HEK293 (cell line): ENCODE data around the gene LKAAEAR1.

Source experiments
- CTCF ChIA-PET: fragments of 350-600 bp; formaldehyde crosslinking; extraction: SDS; loops from one replicate; lab custom pipeline; 2021; ENCODE audit warnings: antibody characterized with exemption; lab: Yijun Ruan, JAX
- POLR2A ChIA-PET: fragments of 300-600 bp; formaldehyde crosslinking; extraction: SDS; loops from one replicate; lab custom pipeline; 2020; ENCODE audit warnings: antibody characterized with exemption, inconsistent platforms; lab: Yijun Ruan, JAX
- H3K27ac ChIP-seq: fragments of 200-500 bp; sonication (Bioruptor generic); 2 replicates; pipeline ENCODE4 v1.5.1; 2014; ENCODE audit warnings: low read depth, low read length, control low read depth, inconsistent platforms; ENCODE audit errors: extremely low read depth
- H3K36me3 ChIP-seq, 2 experiments: fragments of 200-500 bp in 1 of 2; sonication (Bioruptor generic) in 1 of 2; 1 replicate in 1 of 2; 2 replicates in 1 of 2; pipeline ENCODE4 v1.5.1; 2014 to 2017; ENCODE audit warnings: inconsistent platforms in 2 of 2, low read length in 2 of 2; ENCODE audit not compliant: control insufficient read depth in 2 of 2, insufficient read depth in 1 of 2
- H3K4me1 ChIP-seq: fragments of 200-500 bp; sonication (Bioruptor generic); 2 replicates; pipeline ENCODE4 v1.5.1; 2014; ENCODE audit warnings: mild to moderate bottlenecking, low read length, inconsistent platforms; ENCODE audit not compliant: control insufficient read depth, insufficient read depth
- H3K4me3 ChIP-seq: 2 replicates; pipeline ENCODE4 v1.5.1; 2011; ENCODE audit warnings: low read depth, mild to moderate bottlenecking, control low read depth, low read length, moderate library complexity
- H3K9me3 ChIP-seq: fragments of 200-500 bp; sonication (Bioruptor generic); 2 replicates; pipeline ENCODE4 v1.5.1; 2014; ENCODE audit warnings: low read depth, low read length, inconsistent platforms; ENCODE audit not compliant: control insufficient read depth, insufficient read depth
- GLIS2 ChIP-seq: fragments of 450-650 bp; formaldehyde crosslinking; IDR thresholded peaks from 2 replicates; pipeline ENCODE4 v1.5.1; 2016; ENCODE audit warnings: missing biosample characterization, missing genetic modification characterization
- KLF1 ChIP-seq: fragments of 450-650 bp; formaldehyde crosslinking; IDR thresholded peaks from 2 replicates; pipeline ENCODE4 v1.5.1; 2016; ENCODE audit warnings: missing biosample characterization, missing genetic modification characterization
- KLF10 ChIP-seq: fragments of 450-650 bp; IDR thresholded peaks from 2 replicates; pipeline ENCODE4 v1.5.1; 2018; ENCODE audit warnings: missing biosample characterization, mild to moderate bottlenecking, missing genetic modification characterization
- KLF17 ChIP-seq: fragments of 450-650 bp; formaldehyde crosslinking; IDR thresholded peaks from 2 replicates; pipeline ENCODE4 v1.5.1; 2016; ENCODE audit warnings: missing biosample characterization, missing genetic modification characterization
- OSR2 ChIP-seq: fragments of 450-650 bp; formaldehyde crosslinking; IDR thresholded peaks from 2 replicates; pipeline ENCODE4 v1.5.1; 2016; ENCODE audit warnings: missing biosample characterization, missing genetic modification characterization
- PBX3 ChIP-seq: sonication (generic); formaldehyde crosslinking; IDR thresholded peaks from 2 replicates; pipeline ENCODE4 v1.8.1; 2022; ENCODE audit warnings: mild to moderate bottlenecking, moderate library complexity, missing genetic modification reagents
- SCRT1 ChIP-seq: fragments of 450-650 bp; formaldehyde crosslinking; IDR thresholded peaks from 2 replicates; pipeline ENCODE4 v1.5.1; 2016; ENCODE audit warnings: missing biosample characterization, missing genetic modification characterization, borderline replicate concordance
- SCRT2 ChIP-seq: fragments of 450-650 bp; formaldehyde crosslinking; IDR thresholded peaks from 2 replicates; pipeline ENCODE4 v1.5.1; 2016; ENCODE audit warnings: missing biosample characterization, missing genetic modification characterization
- SP3 ChIP-seq: fragments of 450-650 bp; formaldehyde crosslinking; IDR thresholded peaks from 2 replicates; pipeline ENCODE4 v1.5.1; 2016; ENCODE audit warnings: missing biosample characterization, missing genetic modification characterization
- TSHZ1 ChIP-seq: fragments of 450-650 bp; formaldehyde crosslinking; IDR thresholded peaks from 2 replicates; pipeline ENCODE4 v1.5.1; 2016; ENCODE audit warnings: missing biosample characterization, missing genetic modification characterization, borderline replicate concordance
- ZIC2 ChIP-seq: fragments of 450-650 bp; formaldehyde crosslinking; IDR thresholded peaks from 2 replicates; pipeline ENCODE4 v1.5.1; 2016; ENCODE audit warnings: missing biosample characterization, missing genetic modification characterization
- ZNF10 ChIP-seq: fragments of 450-650 bp; formaldehyde crosslinking; IDR thresholded peaks from 2 replicates; pipeline ENCODE4 v1.5.1; 2017; ENCODE audit warnings: missing biosample characterization, missing genetic modification characterization
- ZNF114 ChIP-seq: fragments of 450-650 bp; formaldehyde crosslinking; IDR thresholded peaks from 2 replicates; pipeline ENCODE4 v1.5.0; 2017; ENCODE audit warnings: missing biosample characterization, missing genetic modification characterization
- ZNF155 ChIP-seq: fragments of 450-650 bp; formaldehyde crosslinking; IDR thresholded peaks from 2 replicates; pipeline ENCODE4 v1.5.1; 2016; ENCODE audit warnings: missing biosample characterization, missing genetic modification characterization
- ZNF175 ChIP-seq: fragments of 450-650 bp; formaldehyde crosslinking; IDR thresholded peaks from 2 replicates; pipeline ENCODE4 v1.5.1; 2016; ENCODE audit warnings: missing biosample characterization, missing genetic modification characterization
- ZNF24 ChIP-seq: fragments of 450-650 bp; formaldehyde crosslinking; IDR thresholded peaks from 2 replicates; pipeline ENCODE4 v1.5.1; 2016; ENCODE audit warnings: missing biosample characterization, missing genetic modification characterization
- ZNF324 ChIP-seq: fragments of 450-650 bp; formaldehyde crosslinking; IDR thresholded peaks from 2 replicates; pipeline ENCODE4 v1.5.1; 2016; ENCODE audit warnings: missing biosample characterization, missing genetic modification characterization
- ZNF341 ChIP-seq: fragments of 450-650 bp; formaldehyde crosslinking; IDR thresholded peaks from 2 replicates; pipeline ENCODE4; 2016; ENCODE audit warnings: low read depth, missing biosample characterization, missing genetic modification characterization
- ZNF354C ChIP-seq: fragments of 450-650 bp; formaldehyde crosslinking; IDR thresholded peaks from 2 replicates; pipeline ENCODE4 v1.5.1; 2016; ENCODE audit warnings: missing biosample characterization, missing genetic modification characterization, low read depth, borderline replicate concordance
- ZNF391 ChIP-seq: fragments of 450-650 bp; formaldehyde crosslinking; IDR thresholded peaks from 2 replicates; pipeline ENCODE4 v1.5.1; 2016; ENCODE audit warnings: low read depth, missing biosample characterization, missing genetic modification characterization, borderline replicate concordance
- ZNF518A ChIP-seq: fragments of 450-650 bp; formaldehyde crosslinking; conservative IDR thresholded peaks from 2 replicates; pipeline ENCODE4 v1.5.1; 2016; ENCODE audit warnings: low read depth, missing biosample characterization, missing genetic modification characterization
- ZNF777 ChIP-seq: fragments of 450-650 bp; formaldehyde crosslinking; IDR thresholded peaks from 2 replicates; pipeline ENCODE4 v1.5.1; 2017; ENCODE audit warnings: missing biosample characterization, missing genetic modification characterization, borderline replicate concordance
- ZNF843 ChIP-seq: fragments of 450-650 bp; formaldehyde crosslinking; IDR thresholded peaks from 2 replicates; pipeline ENCODE4 v1.5.1; 2016; ENCODE audit warnings: missing biosample characterization, missing genetic modification characterization
- ZSCAN5A ChIP-seq: fragments of 450-650 bp; formaldehyde crosslinking; IDR thresholded peaks from 2 replicates; pipeline ENCODE4 v1.5.1; 2016; ENCODE audit warnings: missing biosample characterization, missing genetic modification characterization

LKAAEAR1 gene

GRCh38 chr20:64045346-64046011, 38.7 kb downstream of the LKAAEAR1 start (continued):
- no peak for TF ChIP-seq ZNF843 (tag by site-specific recombination)
- no peak for TF ChIP-seq ZSCAN5A (tag by site-specific recombination)
- TF ChIP-seq ZNF24 (tag by site-specific recombination), result no peak
- peak; percentile 50; the same call in 1 of the 2 replicates for TF ChIP-seq SP3
- TF ChIP-seq OSR2, result no peak
- no peak for TF ChIP-seq ZNF518A (tag by site-specific recombination)
- no peak for TF ChIP-seq ZNF354C (tag by site-specific recombination)
- TF ChIP-seq KLF10 (tag by site-specific recombination), result no peak
- TF ChIP-seq GLIS2 (tag by site-specific recombination), result peak; percentile 60
- peak; percentile 51; the same call in 1 of the 2 replicates for TF ChIP-seq SCRT1
- TF ChIP-seq, all 188 proteins: peak for 6

GRCh38 chr20:64044484-64045247, 39.5 kb downstream of the LKAAEAR1 start:
- Histone ChIP-seq H3K4me3 (no peak overlapping the region), H3K4me1 (no peaks in the 10 kb centered on the region; the same call in 1 of the 2 replicates)
- POLR2A ChIA-PET, result interaction anchor here (0.7 kb wide), 1 partner anchor 42 kb away, joined by 4 read pairs; no protein-coding TSS in a partner anchor
- TF ChIP-seq ZNF324 (no peak), KLF1 (tag by site-specific recombination) (peak; percentile 87), ZNF10 (tag by site-specific recombination) (no peak), TSHZ1 (tag by site-specific recombination) (no peak), ZNF391 (tag by site-specific recombination) (no peak), KLF17 (tag by site-specific recombination) (peak; percentile 45), ZNF777 (tag by site-specific recombination) (no peak), ZNF341 (tag by site-specific recombination) (peak; percentile 26; the same call in 1 of the 2 replicates), ZNF114 (tag by site-specific recombination) (no peak), SCRT2 (tag by site-specific recombination) (no peak), ZIC2 (tag by site-specific recombination) (peak; percentile 87), ZNF155 (no peak), ZNF175 (tag by site-specific recombination) (no peak), PBX3 (no peak)

More at GRCh38 chr20:64044484-64045247, 39.5 kb downstream of the LKAAEAR1 start:
- CTCF ChIA-PET, result interaction anchor here (1.4 kb wide), 1 partner anchor 9 kb away, joined by 6 read pairs; no protein-coding TSS in a partner anchor
- H3K27ac ChIP-seq, result no peak overlapping the region
- peaks cover 0 to 5% of the 10 kb centered on the region in 2 experiments; a peak in 1 of 3 replicates for H3K36me3 ChIP-seq
- H3K9me3 ChIP-seq, result no peaks in the 10 kb centered on the region
